ENCODE results near the gene TMEM91.
A peak's percentile ranks its signal among the peaks of the same experiment; 100 is the strongest.

Gene TMEM91

DNA sequence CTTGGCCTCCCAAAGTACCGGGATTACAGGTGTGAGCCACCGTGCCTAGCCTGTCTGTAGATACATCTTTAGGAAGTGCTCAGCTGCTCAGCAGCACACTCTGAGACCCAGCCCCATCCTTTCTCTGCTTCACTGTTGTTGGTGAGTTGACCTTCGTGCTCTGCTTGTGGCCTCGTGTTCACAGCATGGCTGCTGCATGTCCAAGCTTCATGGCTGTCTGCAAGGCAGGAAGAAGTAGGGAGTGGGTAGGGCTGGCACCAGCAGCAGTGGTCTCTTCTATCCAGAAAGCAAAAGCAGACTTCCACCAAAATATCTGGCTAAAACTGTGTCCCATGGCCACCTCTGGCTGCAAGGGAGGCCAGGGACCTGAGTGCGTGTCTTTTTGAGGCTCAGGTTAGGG lies 36.6 kb downstream of the TMEM91 start:
- no peak for DNase-seq

DNA sequence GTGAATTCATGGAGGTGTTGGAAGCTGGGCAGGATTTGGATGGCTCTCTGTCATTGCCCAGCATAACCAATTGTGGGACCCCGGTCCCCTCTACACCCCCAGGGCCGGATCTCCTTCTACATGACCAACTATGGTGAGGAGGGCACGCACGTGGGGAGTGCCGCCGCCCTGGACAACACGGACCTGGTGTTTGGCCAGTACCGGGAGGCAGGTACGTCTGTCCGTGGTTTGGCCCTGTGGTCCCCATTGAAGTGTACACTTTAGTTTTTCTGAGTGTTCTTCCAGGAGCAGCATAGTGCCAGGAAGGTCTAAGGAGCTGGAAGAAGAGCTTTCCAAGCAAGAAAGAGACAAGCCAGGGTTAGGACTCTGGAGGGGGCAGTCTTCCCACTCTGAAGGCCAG lies 37.6 kb downstream of the TMEM91 start:
- DNase-seq = no peak

DNA sequence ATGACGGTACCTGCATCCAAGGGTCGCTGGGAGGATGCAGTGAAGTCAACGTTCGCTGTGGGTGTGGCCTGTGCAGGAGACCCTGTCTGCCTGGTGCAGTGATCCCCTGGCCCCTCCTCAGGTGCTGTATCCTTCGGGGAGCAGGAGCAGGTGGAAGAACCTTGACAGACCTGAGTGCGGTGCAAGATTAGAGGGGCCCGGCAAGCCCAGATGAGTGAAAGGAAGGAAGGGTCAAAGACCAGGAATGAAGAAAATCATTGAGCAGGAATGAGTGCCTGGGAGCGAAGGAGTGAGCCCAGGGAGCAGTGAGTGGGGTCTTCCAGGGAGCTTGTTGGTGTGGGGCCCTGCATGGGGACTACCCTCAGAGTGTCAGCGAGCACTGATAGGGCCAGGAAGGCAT lies 38.1 kb downstream of the TMEM91 start:
- no peak for DNase-seq

DNA sequence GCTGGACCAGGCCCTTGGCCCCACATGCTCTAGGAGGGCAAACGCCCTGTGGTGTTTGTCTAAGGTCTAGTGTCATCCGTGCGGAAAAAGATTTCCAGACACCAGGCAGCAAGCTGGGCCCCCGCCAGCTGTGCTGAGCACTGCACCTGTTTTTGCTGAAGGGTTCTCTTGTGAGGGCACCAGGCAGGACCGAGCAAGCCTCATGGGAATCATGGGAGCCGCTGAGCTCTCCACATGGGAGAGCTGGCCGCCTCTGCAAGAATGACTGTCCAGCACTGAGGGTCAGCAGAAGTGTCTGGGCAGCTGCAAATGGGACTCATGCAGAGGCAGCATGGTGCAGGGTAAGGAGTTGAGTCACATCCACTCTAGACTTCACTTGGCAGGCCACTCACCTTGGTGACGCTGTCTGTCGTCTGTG lies 38.8 kb downstream of the TMEM91 start:
- DNase-seq = no peak

DNA sequence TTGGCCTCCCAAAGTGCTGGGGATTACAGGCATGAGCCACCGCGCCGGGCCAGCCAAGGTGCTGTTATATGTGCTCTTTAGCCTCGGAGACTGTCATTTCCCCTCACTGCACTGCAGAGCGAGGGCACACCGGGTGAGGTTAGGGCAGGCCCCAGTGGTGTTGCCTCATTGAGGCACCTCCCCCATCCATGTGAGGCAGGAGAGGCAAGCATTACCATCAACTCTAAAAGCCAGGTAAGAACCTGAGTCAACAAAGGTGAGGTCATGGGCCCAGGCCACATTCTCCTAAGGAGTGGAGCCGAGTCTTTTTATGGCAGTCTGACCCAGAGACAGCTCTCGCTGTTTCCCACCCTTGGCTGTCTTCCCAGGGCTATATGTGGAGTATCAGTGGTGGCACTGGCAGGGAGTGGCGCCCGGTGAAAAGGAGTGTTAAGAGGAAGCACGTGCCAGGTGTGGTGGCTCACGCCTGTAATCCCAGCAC lies 39.9 kb downstream of the TMEM91 start:
- no peak for DNase-seq

DNA sequence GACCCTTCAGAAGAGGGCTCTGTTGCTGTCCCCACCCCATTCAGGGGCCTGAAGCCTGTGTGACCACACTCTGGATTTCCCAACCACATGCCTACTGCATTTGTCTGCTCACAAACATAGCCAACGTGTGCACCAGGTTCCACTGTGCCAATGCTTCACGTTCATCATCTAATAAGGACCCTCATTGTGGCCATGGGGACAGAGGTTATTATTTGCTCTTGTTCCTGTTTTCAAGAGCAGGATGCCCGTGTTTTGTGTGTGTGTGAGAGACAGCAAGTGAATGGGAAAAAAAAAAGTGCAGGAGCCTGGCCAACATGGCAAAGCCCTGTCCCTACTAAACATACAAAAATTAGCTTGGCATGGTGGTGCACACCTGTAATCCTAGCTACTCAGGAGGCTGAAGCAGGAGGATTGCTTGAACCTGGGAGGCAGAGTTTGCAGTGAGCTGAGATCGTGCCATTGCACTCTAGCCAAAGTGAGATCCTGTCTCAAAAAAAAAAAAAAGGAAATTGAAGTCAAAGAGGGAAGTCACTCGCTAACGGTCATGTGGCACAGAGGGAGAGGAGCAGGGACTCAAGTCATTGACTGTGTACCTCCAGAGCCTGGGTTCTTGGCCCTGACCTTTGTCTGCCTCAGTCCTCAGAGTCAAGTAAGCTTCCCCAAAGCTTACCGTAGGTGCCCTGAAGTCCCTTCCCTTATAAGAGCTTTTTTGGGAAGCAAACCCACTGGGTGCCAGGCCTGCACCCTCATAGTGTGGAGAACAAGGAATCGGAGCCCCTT lies 44.0 kb downstream of the TMEM91 start:
- DNase-seq = peak; percentile 75 to 80

DNA sequence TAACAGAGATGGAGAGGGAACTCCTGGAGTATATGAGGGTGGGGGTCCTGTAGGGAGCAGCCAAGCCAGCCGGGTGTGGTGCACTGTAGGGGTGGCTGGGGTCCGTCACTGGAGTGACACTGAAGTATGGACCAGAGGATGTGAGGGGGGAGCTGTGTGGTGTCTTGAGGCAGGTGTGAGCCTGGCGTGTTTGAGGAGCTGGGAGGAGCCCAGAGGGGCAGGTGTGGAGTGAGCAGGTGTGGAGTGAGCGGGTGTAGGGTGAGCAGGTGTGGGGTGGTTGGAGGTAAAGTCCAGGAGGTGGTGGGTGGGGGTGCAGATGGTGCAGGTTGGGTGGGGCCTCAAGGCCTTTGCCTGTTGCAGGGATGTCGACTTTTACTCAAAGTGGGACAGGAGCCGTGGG lies 45.0 kb downstream of the TMEM91 start:
- no peak for DNase-seq

DNA sequence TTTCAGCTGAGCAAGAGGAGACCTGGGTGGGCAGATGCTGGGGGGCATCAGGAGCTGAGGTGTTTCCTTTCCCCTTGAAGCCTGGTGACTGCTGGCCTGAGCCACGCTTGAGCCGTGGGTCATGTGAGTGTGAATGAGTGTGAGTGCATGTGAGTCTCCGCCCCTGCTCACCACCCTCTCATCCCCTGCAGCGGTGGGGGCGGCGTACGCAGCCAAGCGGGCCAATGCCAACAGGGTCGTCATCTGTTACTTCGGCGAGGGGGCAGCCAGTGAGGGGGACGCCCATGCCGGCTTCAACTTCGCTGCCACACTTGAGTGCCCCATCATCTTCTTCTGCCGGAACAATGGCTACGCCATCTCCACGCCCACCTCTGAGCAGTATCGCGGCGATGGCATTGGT lies 45.6 kb downstream of the TMEM91 start:
- DNase-seq = no peak

DNA sequence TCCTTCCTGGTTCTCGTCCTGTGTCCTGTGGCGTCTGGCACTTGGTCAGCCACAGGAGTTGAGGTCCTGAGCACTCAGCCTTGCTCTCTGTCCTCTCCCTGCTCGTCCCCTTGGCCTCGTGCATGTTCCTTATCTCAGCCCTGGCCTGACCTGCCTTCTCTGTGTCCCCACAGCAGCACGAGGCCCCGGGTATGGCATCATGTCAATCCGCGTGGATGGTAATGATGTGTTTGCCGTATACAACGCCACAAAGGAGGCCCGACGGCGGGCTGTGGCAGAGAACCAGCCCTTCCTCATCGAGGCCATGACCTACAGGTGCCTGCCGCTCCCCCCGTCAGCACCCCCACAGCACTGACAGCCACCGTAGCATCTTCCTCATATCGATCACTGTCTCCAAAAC lies 46.1 kb downstream of the TMEM91 start:
- DNase-seq = no peak

DNA sequence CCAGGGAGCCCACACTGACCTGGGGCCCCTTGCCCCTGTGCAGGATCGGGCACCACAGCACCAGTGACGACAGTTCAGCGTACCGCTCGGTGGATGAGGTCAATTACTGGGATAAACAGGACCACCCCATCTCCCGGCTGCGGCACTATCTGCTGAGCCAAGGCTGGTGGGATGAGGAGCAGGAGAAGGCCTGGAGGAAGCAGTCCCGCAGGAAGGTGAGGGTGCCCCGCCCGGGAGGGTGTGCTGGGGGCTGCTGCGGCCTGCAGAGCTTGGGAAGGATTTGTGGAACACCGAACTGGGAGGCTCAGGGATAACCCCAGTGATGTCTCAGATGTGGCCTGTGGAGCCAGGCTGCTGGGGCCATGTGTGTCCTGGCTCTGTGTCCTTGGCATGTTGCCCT lies 46.6 kb downstream of the TMEM91 start:
- DNase-seq = no peak

DNA sequence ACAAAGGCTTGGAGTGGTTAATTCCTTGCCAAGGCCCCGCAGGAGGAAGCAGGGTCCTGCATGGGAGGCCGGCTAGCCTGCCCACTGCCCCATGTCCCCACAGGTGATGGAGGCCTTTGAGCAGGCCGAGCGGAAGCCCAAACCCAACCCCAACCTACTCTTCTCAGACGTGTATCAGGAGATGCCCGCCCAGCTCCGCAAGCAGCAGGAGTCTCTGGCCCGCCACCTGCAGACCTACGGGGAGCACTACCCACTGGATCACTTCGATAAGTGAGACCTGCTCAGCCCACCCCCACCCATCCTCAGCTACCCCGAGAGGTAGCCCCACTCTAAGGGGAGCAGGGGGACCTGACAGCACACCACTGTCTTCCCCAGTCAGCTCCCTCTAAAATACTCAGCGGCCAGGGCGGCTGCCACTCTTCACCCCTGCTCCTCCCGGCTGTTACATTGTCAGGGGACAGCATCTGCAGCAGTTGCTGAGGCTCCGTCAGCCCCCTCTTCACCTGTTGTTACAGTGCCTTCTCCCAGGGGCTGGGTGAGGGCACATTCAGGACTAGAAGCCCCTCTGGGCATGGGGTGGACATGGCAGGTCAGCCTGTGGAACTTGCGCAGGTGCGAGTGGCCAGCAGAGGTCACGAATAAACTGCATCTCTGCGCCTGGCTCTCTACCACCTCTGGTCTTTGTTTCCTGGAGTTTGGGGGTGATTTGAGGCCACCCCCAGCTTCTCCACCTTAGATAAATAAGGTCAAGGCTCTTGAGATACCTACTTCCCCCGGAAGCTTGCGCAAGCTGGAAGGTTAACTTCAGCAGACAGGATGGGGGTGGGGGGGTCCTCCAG lies 48.2 kb downstream of the TMEM91 start:
- no peak for DNase-seq

DNA sequence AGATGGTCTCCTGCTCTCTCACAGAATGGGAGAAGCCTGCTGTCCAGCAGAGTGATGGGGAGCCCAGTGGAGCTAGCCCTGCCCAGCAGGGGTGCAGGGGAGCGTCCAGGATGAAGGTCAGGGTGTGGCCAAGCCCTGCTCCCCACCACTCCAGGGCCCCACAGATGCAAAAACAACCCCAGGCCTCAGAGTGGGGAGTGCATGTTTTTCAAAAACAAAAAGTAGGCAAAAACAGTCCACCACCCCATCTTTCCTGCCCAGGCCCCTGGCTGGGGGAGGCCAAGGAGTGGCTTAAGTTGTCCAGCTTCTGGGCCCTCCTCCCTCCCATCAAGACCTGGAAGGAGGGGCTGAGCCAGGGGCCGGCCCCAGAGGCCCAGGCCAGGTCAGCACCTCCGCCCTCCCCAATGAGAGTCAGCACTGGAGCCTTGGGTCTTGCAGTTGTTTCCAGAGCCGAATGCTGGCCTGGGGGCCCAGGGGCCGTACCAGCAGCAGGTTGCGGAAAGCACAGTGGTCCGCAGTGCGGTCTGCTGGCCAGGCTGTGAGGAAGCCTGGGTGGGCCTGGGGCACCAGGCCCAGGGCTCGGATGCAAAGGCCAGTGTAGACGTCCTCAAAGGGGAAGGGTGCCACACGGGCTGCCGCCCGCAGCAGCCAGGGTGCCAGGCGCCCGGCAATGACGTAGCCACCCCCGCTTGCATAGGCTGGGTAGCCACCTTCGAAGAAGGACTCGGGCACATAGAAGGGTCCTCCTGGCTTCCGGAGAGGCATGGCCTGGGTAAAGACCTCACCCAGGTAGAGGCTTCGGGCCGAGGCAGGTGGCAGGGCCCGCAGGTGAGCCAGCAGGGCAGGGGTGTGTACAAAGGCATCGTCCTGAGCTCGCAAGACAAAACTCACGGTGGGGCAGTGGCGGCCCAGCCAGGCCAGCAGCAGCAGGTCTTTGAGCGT lies 49.1 kb downstream of the TMEM91 start:
- DNase-seq = no peak

DNA sequence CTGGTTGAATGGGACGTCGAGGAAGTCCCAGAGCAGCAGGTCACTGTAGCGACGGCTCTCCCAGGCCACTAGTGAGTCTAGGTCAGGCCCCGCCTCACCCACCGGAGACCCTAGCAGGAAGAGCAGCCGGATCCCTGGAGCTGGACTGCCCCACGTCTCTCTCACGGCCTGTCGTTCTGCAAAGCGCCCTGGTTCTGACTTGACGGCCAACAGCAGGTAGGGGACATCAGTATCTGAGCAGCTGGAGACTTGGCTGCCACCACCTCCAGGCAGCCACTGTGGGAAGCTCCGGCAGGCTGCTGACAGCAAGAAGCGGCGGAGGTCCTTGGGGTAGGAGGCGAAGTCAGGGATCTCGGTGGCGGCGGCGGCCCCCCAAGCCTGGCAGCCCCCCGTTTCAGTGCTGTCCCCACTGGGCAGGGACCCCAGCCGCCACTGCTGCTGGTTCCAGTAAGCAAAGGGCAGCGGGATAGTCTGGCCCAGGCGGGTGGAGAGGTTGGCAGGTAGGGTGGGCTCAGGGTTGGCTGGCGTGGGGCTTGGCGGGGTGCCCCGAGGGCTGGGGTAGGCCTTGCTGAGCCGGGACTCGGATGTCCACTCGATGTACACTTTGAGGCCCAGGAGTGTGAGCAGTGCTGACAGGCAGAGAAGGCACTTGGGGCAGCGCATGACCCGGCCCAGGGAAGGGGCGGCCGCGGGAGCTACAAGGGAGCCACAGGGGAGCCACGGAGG lies 49.9 kb downstream of the TMEM91 start:
- DNase-seq = no peak

DNA sequence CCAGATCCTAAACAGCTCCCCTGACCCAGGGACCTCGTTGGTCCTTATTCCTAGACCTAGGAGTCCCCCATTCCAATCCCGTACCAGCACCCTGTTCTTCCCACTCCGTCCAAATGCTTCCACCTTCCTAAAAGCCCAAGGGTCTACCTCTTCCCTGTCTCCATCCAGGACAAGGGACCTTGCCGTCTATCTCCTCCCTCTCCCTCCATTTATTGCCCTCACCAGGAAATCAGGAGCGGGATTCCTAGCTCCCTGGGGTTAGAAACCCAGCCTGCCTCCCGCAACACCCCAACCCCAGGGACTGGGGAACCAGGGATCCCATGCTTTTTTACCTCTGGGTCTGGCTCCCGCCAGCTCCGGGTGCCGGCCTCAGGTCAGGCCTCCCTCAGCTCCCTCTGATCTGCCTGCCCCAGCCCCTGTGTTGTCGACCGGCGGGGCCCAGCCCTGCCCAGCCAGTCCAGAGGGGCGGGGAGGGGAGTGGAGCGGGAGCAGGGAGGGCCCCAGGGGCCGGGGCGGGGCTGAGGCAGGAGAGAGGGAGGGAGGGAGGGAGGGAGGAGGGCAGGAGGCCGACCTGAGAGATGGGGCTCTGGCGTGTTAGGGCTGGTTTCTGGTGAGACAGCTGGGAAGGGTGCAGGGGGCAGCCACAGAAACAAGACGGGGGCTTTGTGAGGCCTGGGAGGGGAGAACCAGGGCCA lies 50.8 kb downstream of the TMEM91 start, which contains the start of gene B3GNT8:
Gene B3GNT8, minus strand, starts transcription at position 423 of the 695 bp plus-strand sequence. CDS start 596 bp downstream, outside the sequence.
- no peak for DNase-seq

DNA sequence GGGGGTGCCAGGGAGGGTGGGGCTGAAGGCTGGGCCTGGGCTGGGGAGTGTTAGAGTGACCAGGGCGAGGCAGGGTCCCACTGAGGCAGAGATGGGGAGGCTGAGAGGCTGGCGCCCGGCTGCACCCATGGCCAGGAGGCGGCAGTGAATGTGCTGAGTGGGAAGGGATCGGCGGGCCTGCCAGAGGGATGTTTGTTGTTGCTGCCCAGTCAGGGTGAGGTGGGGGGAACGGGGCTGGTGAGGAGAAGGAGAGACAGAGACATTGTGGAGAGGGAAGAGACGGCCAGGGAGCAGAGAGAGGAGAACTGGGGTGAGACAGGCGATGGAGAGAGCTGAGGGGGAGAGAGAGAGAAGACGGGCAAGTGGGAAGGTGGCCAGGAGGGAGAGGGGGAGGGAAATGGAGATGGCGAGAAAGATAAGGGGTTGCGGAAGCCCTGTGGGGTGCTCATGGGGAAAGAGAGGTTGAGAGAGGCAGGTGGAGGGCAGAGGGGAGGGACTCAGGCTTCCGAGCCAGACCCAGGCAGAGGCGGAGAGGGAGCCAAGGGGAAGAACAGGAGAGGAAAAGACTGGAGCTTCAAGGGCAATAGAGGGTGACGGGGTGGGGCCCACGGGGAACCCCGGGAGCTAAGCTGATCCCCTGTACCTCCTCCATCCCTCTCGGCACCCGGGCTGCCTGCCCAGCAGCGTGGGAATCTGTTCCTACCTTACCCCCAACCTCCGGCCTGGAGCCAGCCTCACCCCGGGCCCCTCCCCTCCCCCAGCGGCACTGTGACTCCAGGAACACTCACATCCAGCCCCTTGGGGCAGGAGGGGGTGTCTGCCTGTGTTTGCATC lies 51.5 kb downstream of the TMEM91 start:
- DNase-seq = no peak

DNA sequence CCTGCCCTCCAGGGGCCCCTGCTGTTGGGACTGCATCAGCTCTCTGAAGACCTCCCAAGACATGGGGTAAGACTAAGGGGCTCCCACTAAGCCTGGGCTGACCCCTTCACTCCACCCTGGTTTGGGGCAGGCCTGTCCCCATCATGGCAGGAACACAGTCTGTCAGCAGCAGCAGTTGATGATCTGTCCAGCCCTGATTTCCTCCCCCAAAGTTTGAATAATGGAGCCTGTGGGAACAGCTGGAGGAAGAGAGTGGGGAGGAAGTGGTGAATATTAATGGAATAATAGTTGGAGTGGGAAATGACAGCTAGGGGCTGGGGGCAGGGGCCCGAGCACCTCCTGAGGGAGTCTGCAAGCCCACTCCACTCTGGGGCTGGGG lies 52.1 kb downstream of the TMEM91 start:
- DNase-seq = no peak

DNA sequence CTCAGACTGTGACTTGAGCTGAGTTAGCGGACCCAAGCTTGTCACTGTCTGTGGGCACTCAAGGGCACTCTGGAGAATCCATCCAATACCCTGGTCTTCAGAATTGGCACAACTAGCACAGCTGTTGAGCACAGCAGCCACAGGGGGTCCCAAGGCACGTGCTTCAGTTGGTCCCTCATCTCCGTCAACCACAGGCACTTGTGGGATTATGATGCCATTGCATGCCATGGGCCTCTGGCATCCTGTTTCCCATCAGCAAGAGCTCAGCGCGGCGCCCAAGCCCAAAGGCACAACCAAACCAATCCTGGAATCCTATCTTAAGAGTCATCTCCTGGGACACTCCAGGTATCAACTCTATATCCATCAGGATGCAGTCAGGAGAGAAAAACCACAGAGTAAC lies 54.6 kb downstream of the TMEM91 start:
- DNase-seq = no peak

DNA sequence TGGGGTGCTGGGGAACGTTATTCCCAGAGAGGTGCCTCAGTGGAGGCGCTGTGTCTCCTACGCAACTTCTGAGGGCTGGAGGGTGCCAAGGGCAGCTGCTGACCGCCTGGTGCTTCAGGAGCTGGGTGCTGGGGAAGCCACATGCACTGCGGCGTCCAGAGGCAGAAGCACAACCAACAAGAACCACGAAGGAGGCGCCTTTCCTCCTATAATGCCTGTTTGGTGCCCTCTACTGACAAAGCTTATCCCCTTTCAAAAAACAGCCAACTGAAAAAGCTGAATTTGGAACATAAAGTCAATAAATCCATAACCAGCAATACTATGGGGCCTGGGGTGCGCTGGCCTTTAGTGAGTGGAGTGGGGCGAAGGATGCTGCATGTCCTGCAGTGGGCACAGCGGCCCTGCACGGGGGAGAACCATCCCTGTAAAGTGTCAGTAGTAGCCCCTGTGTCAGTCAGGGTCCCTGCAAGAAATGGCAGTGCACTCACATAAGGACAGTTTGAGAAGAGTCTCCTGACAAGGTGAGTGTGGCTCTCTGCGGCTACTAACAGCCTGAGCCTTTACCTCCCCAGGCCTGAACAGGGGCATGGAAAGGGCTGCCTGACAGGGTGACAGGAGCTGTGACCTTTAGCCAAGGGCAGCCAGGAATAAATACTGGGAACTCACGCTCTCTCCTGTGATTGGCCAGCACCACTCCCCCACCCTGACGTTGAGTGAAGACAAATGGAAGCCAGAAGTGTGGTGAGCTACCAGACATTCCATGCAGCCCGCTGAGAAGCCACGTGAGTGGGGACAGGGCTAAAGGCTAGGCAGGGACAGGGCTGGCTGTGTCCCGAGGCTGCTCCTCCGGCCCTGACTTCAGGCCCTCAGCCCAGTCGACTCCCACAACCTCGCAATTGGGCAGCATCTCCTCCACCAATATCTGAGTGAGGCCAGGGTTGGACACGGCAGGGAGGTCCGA lies 55.4 kb downstream of the TMEM91 start:
- peak; percentile 62 to 75 for DNase-seq

DNA sequence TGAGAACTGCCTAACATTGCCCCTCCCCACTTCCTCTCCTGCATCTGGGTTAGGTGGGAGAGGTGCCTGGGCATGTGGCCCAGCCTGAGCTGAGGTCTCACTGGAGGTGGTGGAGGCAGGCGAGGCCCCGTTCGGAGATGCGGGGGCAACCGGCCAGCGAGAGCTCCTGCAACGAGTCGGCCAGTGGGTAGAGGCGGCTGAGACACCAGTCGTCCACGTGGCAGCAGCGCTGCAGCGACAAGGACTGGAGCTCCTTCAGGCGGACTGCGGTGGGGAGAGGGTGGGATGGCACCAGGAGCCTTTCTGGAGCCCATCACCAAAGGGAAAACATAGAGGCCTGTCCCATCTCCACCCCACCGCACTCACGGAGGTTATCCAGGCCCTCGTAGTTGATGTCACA lies 56.8 kb downstream of the TMEM91 start:
- DNase-seq = no peak

All from inflammatory macrophage treated with lipopolysaccharide for 1 hour (primary cell).